Right cardiac atrium (tissue), 5 donors: Measurements from ENCODE around the gene ATP1A3. TPM values are rescaled to one million over a fixed set of nuclear protein-coding genes. Genes with fewer than 3 reads are reported as not detected.
A peak's percentile ranks its signal among the peaks of the same experiment; 100 is the strongest.

ENCODE experiments used
- ATAC-seq, 2 donors: fragments of 200-7000 bp; cut with Tn5 transposase; one replicate each; pipeline versions ENCODE4 v1.8.0 to v1.9.1; 2020; ENCODE audit warnings: moderate library complexity in 2 of 2, mild to moderate bottlenecking in 1 of 2
- DNase-seq, 3 donors: peaks; one replicate each; pipeline ENCODE4 v3.0.0-alpha.2; 2020
- H3K27ac ChIP-seq: one replicate; pipeline ENCODE4 v1.5.1; 2013; ENCODE audit warnings: mild to moderate bottlenecking, low read length, control low read depth, moderate library complexity
- H3K27me3 ChIP-seq: one replicate; pipeline ENCODE4 v1.6.1; 2013; ENCODE audit not compliant: control insufficient read depth, insufficient read depth
- H3K4me1 ChIP-seq: one replicate; pipeline ENCODE4 v1.6.1; 2013; ENCODE audit warnings: low read length; ENCODE audit not compliant: control insufficient read depth, insufficient read depth
- H3K4me3 ChIP-seq: one replicate; pipeline ENCODE4 v1.5.1; 2013; ENCODE audit warnings: low read length, control low read depth
- H3K9me3 ChIP-seq: one replicate; pipeline ENCODE4 v1.6.1; 2013; ENCODE audit warnings: low read length; ENCODE audit not compliant: control insufficient read depth
- WGBS: extraction: QIAGEN DNeasy Blood & Tissue Kit; methylation state at CpG from one replicate; pipeline ENCODE4 v1.1.7; 2013; 5-methylcytosine and 5-hydroxymethylcytosine counted together
- intact Hi-C, 4 donors: fragments of 100-400 bp; cut with DNase I; formaldehyde crosslinking; loops; one replicate each; pipeline versions ENCODE4 v1.11.0 to v1.14.0; 2022 to 2023
- polyA plus RNA-seq: library from polyadenylated mRNA; stranded (reverse); fragments of 200-250 nt; gene quantifications from one replicate; pipeline ENCODE4 v1.2.3, GENCODE V29; 2013
- total RNA-seq, 4 donors: library from RNA; stranded (reverse); fragmentation: NEBNext Ultra II Directional; extraction: Animal tissue kit (Norgen Biotek cat#: 25700); gene quantifications; one replicate each; pipeline ENCODE4 v1.2.1, GENCODE V29; 2021
- donor health status: healthy with polysubstance abuse.
- donor health status: DM: no; HTN: yes; CAD: no.
- donor health status: DM: no; HTN: no; CAD: no.
- donor health status: DM: no; HTN: yes; CAD: no; lungs with severe emphysema.
- donor health status: DM: yes; HTN: yes; CAD: no.

The ATP1A3 gene
- total and polyA plus RNA-seq, 5 donors: 104 to 295 (median 231) TPM

DNA sequence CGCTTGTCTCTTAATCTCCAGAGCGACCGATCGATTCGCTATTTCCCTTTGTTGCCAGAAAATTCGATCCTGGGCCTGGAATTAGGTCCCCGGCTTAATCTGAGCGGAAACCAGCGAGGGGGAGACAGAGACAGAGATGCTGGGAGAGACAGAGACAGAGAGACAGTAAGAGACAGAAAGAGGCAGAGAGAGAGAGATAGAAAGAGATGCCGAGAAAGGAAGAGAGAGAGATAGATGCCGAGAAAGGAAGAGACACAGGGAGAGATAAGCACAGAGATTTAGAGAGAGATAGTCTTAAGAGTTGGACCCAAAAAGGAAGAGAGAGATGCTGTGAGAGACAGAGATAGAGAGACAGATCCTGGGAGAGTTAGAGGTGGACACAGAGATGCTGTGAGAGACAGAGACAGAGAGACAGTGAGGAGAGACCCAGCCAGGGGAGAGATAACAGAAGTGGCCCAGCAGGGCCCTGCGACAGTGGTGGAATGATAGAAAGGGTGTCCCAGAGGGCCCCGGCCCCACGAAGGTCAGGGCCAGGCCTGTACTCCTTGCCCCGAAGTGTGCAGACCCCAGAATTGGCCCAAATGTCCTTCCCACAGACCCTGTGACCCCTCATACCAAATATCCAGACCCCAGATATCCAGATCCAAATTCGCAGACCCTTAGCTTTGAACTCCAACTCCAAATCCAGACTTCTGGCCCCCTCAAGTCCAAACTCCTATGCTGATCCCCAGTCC, 67.1 kb downstream of the ATP1A3 start:
- no peak for ATAC-seq
- H3K9me3 ChIP-seq: no peaks in the 10 kb centered on the region
- no peak overlapping the region for H3K4me3 ChIP-seq
- 35% methylated on average over 16 of the region's 16 CpGs for WGBS
- intact Hi-C loops: no loop called here
- peak in 1 of 3 donors; percentile 20 for DNase-seq
- H3K4me1 ChIP-seq: peaks cover 2% of the 10 kb centered on the region
- no peaks in the 10 kb centered on the region for H3K27me3 ChIP-seq
- no peak overlapping the region for H3K27ac ChIP-seq

DNA sequence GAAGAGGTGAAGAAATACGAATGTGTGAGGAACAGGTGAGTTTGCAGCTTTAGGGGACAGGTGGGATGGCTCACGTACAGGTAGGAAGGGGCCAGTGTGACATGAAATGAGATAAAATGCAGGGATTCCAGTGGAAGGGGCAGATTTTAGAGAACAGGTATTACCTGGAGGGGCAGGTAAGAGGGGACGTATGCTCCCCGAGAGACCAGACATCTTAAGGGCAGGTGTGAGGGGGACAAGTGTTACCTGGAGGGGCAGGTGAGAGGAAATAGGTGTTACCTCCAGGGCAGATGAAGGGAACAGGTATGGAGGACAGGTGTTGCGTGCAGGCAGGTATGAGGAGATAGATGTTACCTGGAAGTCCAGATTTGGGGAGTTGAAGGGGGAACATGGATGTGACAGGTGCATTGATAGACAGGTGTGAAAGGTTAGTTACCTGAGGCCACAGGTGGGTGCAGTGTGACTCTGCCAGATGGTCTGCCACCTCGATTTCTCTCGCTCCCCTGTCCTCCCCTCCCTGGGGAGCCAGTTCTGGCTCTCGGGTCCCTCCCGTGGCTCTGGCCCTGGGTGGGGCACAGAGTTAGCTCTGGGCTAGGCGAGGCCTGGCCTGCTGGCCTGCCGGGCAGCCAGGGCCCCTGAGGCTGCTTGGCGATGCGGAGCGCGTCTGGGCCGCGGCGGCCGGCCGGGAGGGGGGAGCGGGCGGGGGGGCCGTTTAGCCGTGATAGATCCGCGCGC, 67.8 kb downstream of the ATP1A3 start:
- 18% methylated on average over 27 of the region's 27 CpGs for WGBS
- no peak overlapping the region for H3K27ac ChIP-seq
- DNase-seq: peak in 1 of 3 donors; percentile 23
- H3K4me3 ChIP-seq: no peak overlapping the region
- no peak for ATAC-seq
- intact Hi-C loops: no loop called here
- peaks cover 2% of the 10 kb centered on the region for H3K4me1 ChIP-seq
- no peaks in the 10 kb centered on the region for H3K27me3 ChIP-seq
- no peaks in the 10 kb centered on the region for H3K9me3 ChIP-seq

DNA sequence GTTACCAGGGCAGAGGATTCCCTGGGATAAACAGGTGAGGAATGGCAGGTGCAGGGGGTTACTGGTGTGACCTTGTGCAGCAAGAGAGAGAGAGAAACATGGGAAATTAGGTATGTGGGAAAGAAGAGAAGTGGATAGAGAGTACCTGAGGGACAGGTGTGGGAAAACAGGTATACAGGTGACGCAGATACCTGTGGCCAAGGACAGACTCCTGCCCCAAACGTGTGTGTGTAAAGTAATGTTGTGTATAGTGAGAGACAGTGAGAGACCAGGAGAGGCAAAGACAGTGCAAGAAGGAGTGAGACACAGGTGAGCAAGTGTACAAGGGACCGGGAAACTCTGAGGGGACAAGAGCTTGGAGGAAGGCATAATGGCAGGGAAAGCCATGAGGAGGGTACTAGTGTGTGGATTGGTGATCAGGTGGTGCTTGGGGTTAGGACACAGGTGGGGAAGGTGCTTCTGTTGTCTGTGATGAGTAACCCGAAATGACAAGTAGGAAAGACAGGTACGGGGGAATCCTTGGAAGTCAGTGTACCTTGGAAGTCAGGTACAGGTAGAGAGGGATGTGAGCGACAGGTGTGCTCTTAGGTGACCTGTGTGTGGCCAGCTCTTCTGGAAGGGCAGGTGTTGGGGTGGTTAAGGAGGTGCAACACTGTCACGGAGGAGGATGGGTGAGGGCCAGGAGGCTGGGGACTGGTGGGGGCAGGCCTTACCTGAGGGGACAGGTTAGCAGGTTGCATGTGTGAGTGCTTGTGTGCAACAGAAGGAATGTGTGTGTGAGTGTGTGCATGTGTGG, 68.6 kb downstream of the ATP1A3 start:
- Histone ChIP-seq H3K27ac (no peak overlapping the region), H3K4me1 (peaks cover 2% of the 10 kb centered on the region), H3K4me3 (no peak overlapping the region), H3K9me3 (no peaks in the 10 kb centered on the region), H3K27me3 (no peaks in the 10 kb centered on the region)
- DNase-seq: peak in 1 of 3 donors; percentile 4
- intact Hi-C loops: no loop called here
- 36% methylated on average over 7 of the region's 7 CpGs for WGBS
- no peak for ATAC-seq

DNA sequence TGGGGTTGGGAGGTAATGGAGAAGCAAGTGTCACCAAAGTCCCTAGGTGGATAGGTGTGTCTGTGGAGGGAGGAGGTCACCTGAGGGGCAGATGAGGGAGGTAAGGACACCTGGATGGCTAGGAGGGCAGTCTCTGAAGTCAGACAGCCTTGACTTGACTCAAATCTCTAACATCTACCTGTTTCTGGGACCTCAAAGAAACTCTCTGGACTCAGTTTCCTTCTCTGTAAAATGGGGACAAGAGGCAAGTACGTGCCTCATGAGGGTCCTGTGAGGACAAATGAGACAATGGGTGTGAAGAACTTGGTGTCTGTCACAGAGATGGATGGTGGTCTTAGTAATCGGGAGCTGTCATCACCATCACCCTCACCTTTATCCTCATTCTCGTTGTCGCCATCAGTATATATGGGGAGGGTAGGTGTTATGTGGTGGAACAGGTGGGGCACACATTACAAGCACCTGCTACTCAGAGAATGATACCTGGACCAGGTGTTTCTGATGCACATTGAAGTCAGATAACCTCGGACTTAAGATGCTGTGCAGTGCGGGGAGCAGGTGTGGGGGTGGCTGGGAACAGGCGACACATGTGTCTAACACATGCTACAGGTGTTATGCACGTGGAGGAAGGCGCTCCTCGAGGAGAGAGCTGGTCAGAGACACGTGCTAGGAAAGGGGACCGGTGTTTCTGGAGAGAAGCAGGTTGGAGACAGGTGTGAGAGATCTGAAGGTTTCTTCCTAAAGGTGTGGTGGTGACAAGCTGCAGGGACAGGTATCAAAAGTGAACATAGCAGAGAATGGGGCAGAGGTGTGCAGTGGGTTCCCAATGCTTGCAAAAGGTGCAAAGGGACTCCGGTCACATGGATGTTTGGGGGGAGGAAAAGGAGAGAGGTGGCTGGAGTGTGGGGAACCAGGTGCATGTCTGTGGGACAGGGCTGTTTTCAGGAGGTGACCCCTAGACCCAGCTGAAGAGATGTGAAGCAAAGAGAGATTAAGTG, 69.6 kb downstream of the ATP1A3 start:
- H3K9me3 ChIP-seq: no peaks in the 10 kb centered on the region
- ATAC-seq: no peak
- intact Hi-C loops: no loop called here
- H3K4me3 ChIP-seq: no peak overlapping the region
- H3K27me3 ChIP-seq: no peaks in the 10 kb centered on the region
- 37% methylated on average over 13 of the region's 13 CpGs for WGBS
- no peak overlapping the region for H3K27ac ChIP-seq
- DNase-seq: peak in 2 of 3 donors; percentile 9 to 27
- H3K4me1 ChIP-seq: peaks cover 2% of the 10 kb centered on the region

DNA sequence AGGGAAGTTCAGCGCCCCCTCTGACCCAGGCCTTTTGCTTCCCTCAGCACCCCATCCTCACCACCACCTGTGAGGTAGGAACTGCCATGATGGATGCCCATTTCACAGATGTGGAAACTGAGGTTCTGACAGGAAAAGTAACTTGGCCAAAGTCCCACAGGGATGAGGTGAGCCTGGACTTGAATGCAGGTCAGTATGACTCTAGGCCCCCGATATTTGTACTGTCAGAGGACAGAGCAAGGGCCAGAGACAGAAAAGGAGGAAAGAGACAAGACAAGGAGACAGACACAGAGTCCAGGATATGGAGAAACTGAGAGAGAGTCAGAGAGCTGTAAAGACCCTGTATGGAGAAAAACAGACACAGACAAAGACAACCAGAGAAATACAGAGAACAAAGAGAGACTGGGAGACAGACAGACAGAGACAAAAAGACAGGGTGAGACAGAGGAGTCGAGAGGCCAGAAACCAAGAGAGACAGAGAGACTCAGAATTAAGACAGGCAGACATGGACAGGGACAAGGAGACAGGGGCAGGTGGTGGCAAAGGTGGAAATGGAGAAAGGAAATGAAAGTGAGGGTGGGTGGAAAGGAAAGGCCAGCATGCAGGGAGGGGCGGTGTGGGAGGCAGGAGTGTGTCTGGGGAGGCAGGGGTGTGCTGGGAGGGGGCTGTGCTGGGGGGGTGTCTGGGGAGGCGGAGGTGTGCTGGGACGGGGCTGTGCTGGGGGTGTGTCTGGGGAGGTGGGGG, 70.8 kb downstream of the ATP1A3 start:
- no peak for ATAC-seq
- WGBS: 37% methylated on average over 6 of the region's 6 CpGs
- peak in 1 of 3 donors; percentile 2 for DNase-seq
- Histone ChIP-seq H3K27me3 (no peaks in the 10 kb centered on the region), H3K27ac (no peak overlapping the region), H3K4me1 (no peaks in the 10 kb centered on the region), H3K4me3 (no peak overlapping the region), H3K9me3 (no peaks in the 10 kb centered on the region)
- intact Hi-C loops: no loop called here

DNA sequence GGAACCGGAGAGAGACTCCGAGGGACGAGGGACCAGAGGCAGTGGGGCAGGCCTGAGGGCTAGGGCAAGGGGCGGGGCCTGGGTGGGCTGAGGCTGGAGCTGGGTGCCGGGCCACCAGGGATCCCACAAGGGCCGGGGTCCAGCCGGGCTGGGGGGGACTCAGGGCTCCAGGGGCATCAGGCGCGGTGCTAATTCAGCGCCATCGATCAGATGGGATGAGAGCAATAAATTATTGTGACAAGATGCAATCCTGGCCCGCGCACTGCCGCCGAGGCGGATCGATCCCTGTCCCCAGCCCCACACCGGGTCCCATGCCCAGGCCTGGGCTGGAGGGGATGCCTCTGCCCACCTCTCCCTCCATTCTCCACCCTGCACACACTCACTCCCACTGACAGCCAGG, 71.4 kb downstream of the ATP1A3 start:
- Histone ChIP-seq H3K27ac (no peak overlapping the region), H3K9me3 (no peaks in the 10 kb centered on the region), H3K4me3 (no peak overlapping the region), H3K27me3 (no peaks in the 10 kb centered on the region), H3K4me1 (no peaks in the 10 kb centered on the region)
- no peak for ATAC-seq
- intact Hi-C loops: no loop called here
- DNase-seq: peak in 2 of 3 donors; percentile 14 to 30
- WGBS: 17% methylated on average over 18 of the region's 18 CpGs

DNA sequence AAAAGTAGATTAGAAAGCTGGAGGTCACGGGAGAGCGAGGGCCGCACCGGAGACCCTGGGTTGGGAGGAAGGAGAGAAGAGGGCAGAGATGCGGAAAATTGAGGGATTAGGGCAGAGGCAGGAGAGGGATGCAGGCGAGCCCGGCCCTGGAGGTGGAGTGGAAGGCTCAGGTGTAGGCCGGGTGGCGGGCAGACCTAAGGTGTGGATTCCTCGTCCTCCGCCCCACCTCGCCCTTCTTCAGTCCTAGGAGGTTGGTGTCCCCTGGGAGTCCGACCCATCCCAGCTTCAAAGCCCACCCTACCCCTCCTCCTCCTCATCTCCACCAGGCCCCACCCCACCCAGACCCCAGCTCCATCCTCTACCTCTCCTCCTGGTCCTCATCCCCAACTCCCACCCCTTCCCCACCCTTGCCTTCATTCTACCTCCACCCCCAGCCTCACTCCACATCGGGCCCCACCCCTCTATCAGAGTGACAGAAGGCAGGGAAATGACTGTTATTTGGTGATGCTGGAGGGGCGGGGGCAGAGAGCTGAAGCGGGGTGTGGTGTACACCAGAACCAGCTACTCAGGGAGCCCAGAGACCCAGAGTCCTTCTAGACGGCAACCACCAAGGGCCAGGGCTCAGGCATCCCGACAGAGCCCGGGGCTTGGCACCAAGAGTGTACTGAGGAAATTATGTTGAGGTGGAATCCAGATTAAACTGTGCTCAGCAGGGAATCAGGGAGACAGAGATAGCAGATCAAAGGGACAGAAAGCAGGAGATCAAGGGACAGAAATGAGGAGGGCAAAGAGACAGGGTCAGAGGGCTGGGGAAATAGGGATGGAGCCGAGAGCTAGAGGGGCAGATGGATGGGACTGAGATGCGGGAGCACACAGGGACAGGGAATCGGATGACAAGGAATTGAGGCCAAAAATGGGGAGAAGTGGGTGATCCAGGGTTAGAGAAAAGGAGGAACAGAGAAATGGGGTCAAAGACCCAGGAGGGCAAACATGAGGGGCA, 72.2 kb downstream of the ATP1A3 start:
- ATAC-seq: no peak
- intact Hi-C loops: no loop called here
- DNase-seq: peak in 2 of 3 donors; percentile 30 to 32

DNA sequence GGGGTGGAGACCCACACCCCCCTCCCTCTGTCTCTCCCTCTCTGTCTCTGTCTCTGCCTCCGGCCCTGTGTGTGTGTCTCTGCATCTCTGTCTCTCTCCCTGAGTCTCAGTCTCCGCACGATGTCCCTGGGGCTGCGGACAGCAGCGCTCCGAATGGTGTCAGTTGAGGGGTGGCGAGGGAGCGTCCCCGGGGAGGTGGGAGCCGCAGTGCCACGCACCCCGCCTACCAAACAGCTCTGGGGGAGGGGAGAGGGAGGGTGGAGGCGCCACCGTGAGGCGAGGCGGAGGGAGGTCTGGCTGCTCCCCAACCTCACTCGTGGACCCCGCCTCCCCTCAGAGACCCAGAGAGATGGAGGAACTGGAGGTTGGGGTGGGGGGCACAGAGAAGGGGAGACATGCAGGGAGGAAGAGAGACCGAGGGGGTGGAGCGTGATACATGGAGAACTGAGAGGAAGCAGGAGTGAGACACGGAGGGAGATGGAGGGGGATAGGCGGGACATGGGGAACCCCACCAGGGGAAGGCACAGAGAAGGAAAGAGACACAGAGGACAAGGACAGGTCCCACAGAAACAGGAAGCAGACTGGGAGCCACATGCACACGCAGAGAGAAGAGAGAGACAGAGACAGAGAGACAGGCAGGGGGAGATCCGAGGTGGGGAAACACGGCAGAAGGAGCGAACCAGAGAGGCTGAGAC, 73.0 kb downstream of the ATP1A3 start:
- WGBS: 5% methylated on average over 26 of the region's 26 CpGs
- intact Hi-C loops: no loop called here
- DNase-seq (peak in 2 of 3 donors; percentile 36 to 40), ATAC-seq (no peak)
- no peaks in the 10 kb centered on the region for H3K9me3 ChIP-seq
- no peak overlapping the region for H3K27ac ChIP-seq
- no peaks in the 10 kb centered on the region for H3K27me3 ChIP-seq
- no peaks in the 10 kb centered on the region for H3K4me1 ChIP-seq
- no peak overlapping the region for H3K4me3 ChIP-seq

More for the DNA sequence above, 72.2 kb downstream of the ATP1A3 start:
- 8% methylated on average over 22 of the region's 22 CpGs for WGBS
- no peak overlapping the region for H3K4me3 ChIP-seq
- no peak overlapping the region for H3K27ac ChIP-seq
- H3K27me3 ChIP-seq: no peaks in the 10 kb centered on the region
- H3K4me1 ChIP-seq: no peaks in the 10 kb centered on the region
- no peaks in the 10 kb centered on the region for H3K9me3 ChIP-seq
